GM20431 (cell line): ENCODE measurements around the gene AHI1.

Experiments used
- in situ Hi-C: fragments of 300-500 bp; cut with MseI, MboI; formaldehyde crosslinking; loops from one replicate; pipeline ENCODE4 v1.15.0; 2020; ENCODE audit warnings: low sequenced_read_pairs; ENCODE audit not compliant: unreplicated experiment

AHI1 gene

GRCh38 chr6:135311446-135312200, 185.9 kb downstream of the AHI1 start:
- in situ Hi-C loops = no loop called here

- in situ Hi-C loops = no loop called here
These were observed 187.2 kb downstream of the AHI1 start for GRCh38 chr6:135310291-135310690.

- in situ Hi-C loops = no loop called here
These were observed 190.7 kb downstream of the AHI1 start for GRCh38 chr6:135306740-135307420.

GRCh38 chr6:135306166-135306565, 191.4 kb downstream of the AHI1 start:
- in situ Hi-C loops = no loop called here

GRCh38 chr6:135305684-135306083, 191.9 kb downstream of the AHI1 start:
- in situ Hi-C loops = no loop called here

- in situ Hi-C loops = no loop called here
These were observed 192.7 kb downstream of the AHI1 start for GRCh38 chr6:135304883-135305282.

- in situ Hi-C loops = no loop called here
These were observed 196.2 kb downstream of the AHI1 start for GRCh38 chr6:135301304-135301703.

GRCh38 chr6:135300576-135300975, 197.0 kb downstream of the AHI1 start:
- in situ Hi-C loops = no loop called here

GRCh38 chr6:135299256-135299655, 198.3 kb downstream of the AHI1 start:
- in situ Hi-C loops = no loop called here

GRCh38 chr6:135298455-135298854, 199.1 kb downstream of the AHI1 start:
- in situ Hi-C loops = no loop called here

GRCh38 chr6:135296715-135297114, 200.8 kb downstream of the AHI1 start:
- in situ Hi-C loops = no loop called here

GRCh38 chr6:135295085-135295484, 202.5 kb downstream of the AHI1 start:
- in situ Hi-C loops = no loop called here

- in situ Hi-C loops = no loop called here
These were observed 206.1 kb downstream of the AHI1 start for GRCh38 chr6:135291288-135292076.

- in situ Hi-C loops = no loop called here
These were observed 207.7 kb downstream of the AHI1 start for GRCh38 chr6:135289816-135290215.

GRCh38 chr6:135286962-135287538, 210.5 kb downstream of the AHI1 start:
- in situ Hi-C loops = no loop called here

- in situ Hi-C loops = no loop called here
These were observed 212.4 kb downstream of the AHI1 start for GRCh38 chr6:135285165-135285564.

GRCh38 chr6:135283926-135284325, 213.6 kb downstream of the AHI1 start:
- in situ Hi-C loops = no loop called here

- in situ Hi-C loops = no loop called here
These were observed 215.1 kb downstream of the AHI1 start for GRCh38 chr6:135282395-135282794.

GRCh38 chr6:135281964-135282363, 215.6 kb downstream of the AHI1 start:
- in situ Hi-C loops = no loop called here

GRCh38 chr6:135281227-135281626, 216.3 kb downstream of the AHI1 start:
- in situ Hi-C loops = no loop called here
